B cell (primary cell): ENCODE results near the gene RBP7. TPM values are rescaled to one million over a fixed set of nuclear protein-coding genes. Genes with fewer than 3 reads are reported as not detected.
"Not testable (repeated sequence)": the region's sequence is repeated elsewhere in the genome, so short reads cannot be mapped to it uniquely, and the experiment has no call there.

Experiments used
- ATAC-seq: fragments of 200-7000 bp; cut with Tn5 transposase; one replicate; pipeline ENCODE4 v1.10.0; 2021; ENCODE audit warnings: low read depth, mild to moderate bottlenecking, moderate number of reproducible peaks, moderate library complexity
- CTCF ChIA-PET: fragments of 350-600 bp; sonication (Branson Sonifier 250); formaldehyde crosslinking; loops from one replicate; lab custom pipeline; 2021; ENCODE audit warnings: antibody characterized with exemption, inconsistent platforms; lab: Charles Lee
- POLR2A ChIA-PET: fragments of 350-600 bp; sonication (Branson Sonifier 250); formaldehyde crosslinking; loops from one replicate; lab custom pipeline; 2021; ENCODE audit warnings: antibody characterized with exemption; lab: Charles Lee
- DNase-seq: peaks from one replicate; pipeline ENCODE4 v3.0.0; 2013
- H2AFZ ChIP-seq: 2 replicates; pipeline ENCODE4 v1.6.1; 2012; ENCODE audit warnings: mild to moderate bottlenecking, low read depth, low read length; ENCODE audit not compliant: insufficient read depth, poor library complexity, severe bottlenecking
- H3K27ac ChIP-seq, 2 donors: 1 replicate in 1 of 2; 2 replicates in 1 of 2; pipeline ENCODE4 v1.5.1; 2012 to 2013; ENCODE audit warnings: low read length in 2 of 2, mild to moderate bottlenecking in 2 of 2, moderate library complexity in 1 of 2
- H3K27me3 ChIP-seq, 4 experiments: fragments of 200-600 bp in 1 of 4; sonication (generic) in 1 of 4; replicated peaks in 1 of 4; 1 replicate in 2 of 4; 2 replicates in 2 of 4; pipeline versions ENCODE4 v1.6.1 to v1.7.0; 2013 to 2016; ENCODE audit warnings: low read length in 3 of 4, mild to moderate bottlenecking in 2 of 4, mixed read lengths in 1 of 4, moderate library complexity in 1 of 4; ENCODE audit not compliant: insufficient read depth in 4 of 4, control insufficient read depth in 3 of 4; ENCODE audit errors: control extremely low read depth in 1 of 4
- H3K36me3 ChIP-seq, 2 experiments: replicated peaks in 1 of 2; 1 replicate in 1 of 2; 2 replicates in 1 of 2; pipeline versions ENCODE4 v1.6.1 to v1.7.1; 2013; ENCODE audit warnings: low read length in 1 of 2; ENCODE audit not compliant: insufficient read depth in 2 of 2, control insufficient read depth in 1 of 2; ENCODE audit errors: control extremely low read depth in 1 of 2, extremely low read depth in 1 of 2
- H3K4me1 ChIP-seq, 2 donors: fragments of 200-600 bp in 1 of 2; sonication (generic) in 1 of 2; 1 replicate in 1 of 2; 2 replicates in 1 of 2; pipeline versions ENCODE4 v1.5.1 to v1.6.1; 2013 to 2017; ENCODE audit warnings: low read length in 2 of 2; ENCODE audit not compliant: control insufficient read depth in 2 of 2, insufficient read depth in 2 of 2
- H3K4me2 ChIP-seq: replicated peaks from 2 replicates; pipeline ENCODE3; 2012; ENCODE audit warnings: mild to moderate bottlenecking, low read depth, low read length; ENCODE audit not compliant: poor library complexity, severe bottlenecking
- H3K4me3 ChIP-seq, 5 experiments: fragments of 200-600 bp in 1 of 5; sonication (generic) in 1 of 5; 1 replicate in 3 of 5; 2 replicates in 2 of 5; pipeline versions ENCODE4 v1.5.1 to v1.7.0; 2011 to 2016; ENCODE audit warnings: low read length in 4 of 5, mild to moderate bottlenecking in 4 of 5, low read depth in 2 of 5, control low read depth in 1 of 5, moderate library complexity in 1 of 5; ENCODE audit not compliant: insufficient read depth in 1 of 5; ENCODE audit errors: control extremely low read depth in 1 of 5, extremely low read depth in 1 of 5
- H3K79me2 ChIP-seq: fragments of 200-600 bp; sonication (generic); one replicate; pipeline ENCODE4 v1.6.0; 2016; ENCODE audit warnings: low read length; ENCODE audit not compliant: control insufficient read depth, insufficient read depth
- H3K9ac ChIP-seq: fragments of 200-600 bp; sonication (generic); 2 replicates; pipeline ENCODE4 v1.6.1; 2017; ENCODE audit warnings: mild to moderate bottlenecking, low read length, moderate library complexity
- H3K9me3 ChIP-seq, 3 donors: one replicate each; pipeline versions ENCODE4 v1.6.1 to v1.7.1; 2013; ENCODE audit warnings: low read length in 2 of 3; ENCODE audit not compliant: control insufficient read depth in 2 of 3, insufficient read depth in 1 of 3; ENCODE audit errors: control extremely low read depth in 1 of 3
- H4K20me1 ChIP-seq: 2 replicates; pipeline ENCODE4 v1.6.0; 2012; ENCODE audit warnings: mild to moderate bottlenecking, low read length; ENCODE audit not compliant: insufficient read depth, control insufficient read depth, poor library complexity, severe bottlenecking
- H3K27ac Mint-ChIP-seq: one replicate; pipeline ENCODE4 v1.8.0; 2021; ENCODE audit warnings: mixed read lengths
- H3K27me3 Mint-ChIP-seq: one replicate; pipeline ENCODE4 v1.8.0; 2021; ENCODE audit warnings: mixed read lengths
- H3K4me1 Mint-ChIP-seq: one replicate; pipeline ENCODE4 v1.8.0; 2021; ENCODE audit warnings: mixed read lengths
- H3K4me3 Mint-ChIP-seq: one replicate; pipeline ENCODE4 v1.8.0; 2021; ENCODE audit warnings: mixed read lengths
- H3K9me3 Mint-ChIP-seq: one replicate; pipeline ENCODE4 v1.8.0; 2022; ENCODE audit warnings: mixed read lengths; ENCODE audit not compliant: insufficient read depth
- EZH2 ChIP-seq: IDR thresholded peaks from 2 replicates; pipeline ENCODE4 v1.6.1; 2012; ENCODE audit warnings: borderline replicate concordance, low read depth, mild to moderate bottlenecking, moderate library complexity, low read length; ENCODE audit not compliant: insufficient read depth, poor library complexity, severe bottlenecking
- WGBS: methylation state at CpG from one replicate; pipeline ENCODE4 v1.1.5; 2013; ENCODE audit warnings: missing lambda C conversion rate; ENCODE audit not compliant: insufficient coverage; 5-methylcytosine and 5-hydroxymethylcytosine counted together
- intact Hi-C: fragments of 100-400 bp; cut with micrococcal nuclease; formaldehyde crosslinking; loops from one replicate; pipeline ENCODE4 v1.10.0; 2022
- polyA plus RNA-seq: library from polyadenylated mRNA; depleted of rRNA; stranded (reverse); fragments of >200 nt; gene quantifications from 2 replicates; pipeline ENCODE4 v1.2.3, GENCODE V29; 2012
- total RNA-seq, 2 donors: library from RNA; stranded (reverse); fragments of 120-200 nt in 1 of 2; gene quantifications; 1 replicate in 1 of 2; 2 replicates in 1 of 2; pipeline versions ENCODE4 v1.2.3 to v1.2.4, GENCODE V29; 2013 to 2022
- TF ChIP-seq, protein P1 (sequence below): fragments of 200-600 bp; IDR thresholded peaks from one replicate; pipeline ENCODE4 v1.8.0; 2022; ENCODE audit warnings: antibody characterized with exemption, mild to moderate bottlenecking

Gene RBP7
- total and polyA plus RNA-seq, 2 donors (not counting 1 experiment from before 2014, with no cell fraction given) = 0.40 TPM; not detected in 1

DNA sequence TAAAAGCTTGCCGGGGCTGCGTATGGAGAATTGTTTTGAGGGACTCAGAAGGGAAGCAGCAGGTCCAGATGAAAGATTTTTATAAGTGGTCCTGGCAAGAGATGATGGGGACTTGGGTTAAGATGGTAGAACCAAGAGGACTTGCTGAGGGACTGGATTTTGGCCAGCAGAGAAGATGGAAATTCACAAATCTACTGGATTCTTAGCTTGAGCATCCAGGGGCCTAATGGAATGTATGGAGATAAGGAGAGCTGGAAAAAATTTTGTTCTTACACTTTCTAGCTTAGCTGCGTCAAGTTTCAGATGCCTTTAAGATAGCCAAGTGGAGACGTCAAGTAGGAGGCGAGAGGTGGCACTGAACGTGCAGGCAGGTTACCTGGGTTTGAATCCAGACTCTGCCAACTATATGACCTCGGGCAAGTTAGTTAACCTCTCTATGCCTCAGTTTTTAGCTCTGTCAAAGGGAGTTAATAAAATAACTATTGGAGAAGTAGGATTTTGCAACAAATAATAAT is 3.4 kb upstream of the RBP7 start:
- Mint-ChIP-seq H3K27me3 (peaks cover 19% of the 10 kb centered on the region), H3K27ac (no peak overlapping the region), H3K9me3 (no peaks in the 10 kb centered on the region), H3K4me1 (peaks cover 9% of the 10 kb centered on the region), H3K4me3 (no peak overlapping the region)
- Histone ChIP-seq H3K4me3 (no peak overlapping the region), H3K79me2 (no peaks in the 10 kb centered on the region), H3K4me1 (peaks cover 7 to 14% of the 10 kb centered on the region in 2 donors), H3K9me3 (peaks cover under 1 to 8% (median 2%) of the 10 kb centered on the region in 3 donors), H4K20me1 (no peaks in the 10 kb centered on the region), H3K27me3 (peaks cover 0 to 23% (median 8%) of the 10 kb centered on the region in 4 experiments), H2AFZ (no peak overlapping the region), H3K36me3 (no peaks in the 10 kb centered on the region), H3K4me2 (no peak overlapping the region), H3K27ac (no peak overlapping the region), H3K9ac (no peak overlapping the region)
- ATAC-seq = no peak
- intact Hi-C loops = no loop called here
- 98% methylated on average over 5 of the region's 7 CpGs for WGBS
- DNase-seq = no peak
- CTCF ChIA-PET = interaction anchor here (0.6 to 1.2 kb wide), 4 partner anchors 39 to 449 kb away, joined by 3 to 5 read pairs (median 3); partner anchors contain the start of genes LZIC, NMNAT1 and UBE4B
- POLR2A ChIA-PET = no interaction called here
- TF ChIP-seq, protein P1, sequence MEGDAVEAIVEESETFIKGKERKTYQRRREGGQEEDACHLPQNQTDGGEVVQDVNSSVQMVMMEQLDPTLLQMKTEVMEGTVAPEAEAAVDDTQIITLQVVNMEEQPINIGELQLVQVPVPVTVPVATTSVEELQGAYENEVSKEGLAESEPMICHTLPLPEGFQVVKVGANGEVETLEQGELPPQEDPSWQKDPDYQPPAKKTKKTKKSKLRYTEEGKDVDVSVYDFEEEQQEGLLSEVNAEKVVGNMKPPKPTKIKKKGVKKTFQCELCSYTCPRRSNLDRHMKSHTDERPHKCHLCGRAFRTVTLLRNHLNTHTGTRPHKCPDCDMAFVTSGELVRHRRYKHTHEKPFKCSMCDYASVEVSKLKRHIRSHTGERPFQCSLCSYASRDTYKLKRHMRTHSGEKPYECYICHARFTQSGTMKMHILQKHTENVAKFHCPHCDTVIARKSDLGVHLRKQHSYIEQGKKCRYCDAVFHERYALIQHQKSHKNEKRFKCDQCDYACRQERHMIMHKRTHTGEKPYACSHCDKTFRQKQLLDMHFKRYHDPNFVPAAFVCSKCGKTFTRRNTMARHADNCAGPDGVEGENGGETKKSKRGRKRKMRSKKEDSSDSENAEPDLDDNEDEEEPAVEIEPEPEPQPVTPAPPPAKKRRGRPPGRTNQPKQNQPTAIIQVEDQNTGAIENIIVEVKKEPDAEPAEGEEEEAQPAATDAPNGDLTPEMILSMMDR = no peak
- TF ChIP-seq EZH2 = no peak

GRCh38 chr1:10001016-10001665 is 4.1 kb downstream of the RBP7 start:
- ATAC-seq = no peak
- no peak overlapping the region for H3K4me2 ChIP-seq
- no peaks in the 10 kb centered on the region for H3K36me3 ChIP-seq
- POLR2A ChIA-PET = no interaction called here
- no peak overlapping the region for H3K27ac ChIP-seq
- H3K27me3 ChIP-seq = peaks cover 0 to 44% (median 10%) of the 10 kb centered on the region in 4 experiments
- H4K20me1 ChIP-seq = no peaks in the 10 kb centered on the region
- CTCF ChIA-PET = no interaction called here
- Mint-ChIP-seq H3K4me3 (no peak overlapping the region), H3K4me1 (peaks cover 11% of the 10 kb centered on the region), H3K27ac (no peak overlapping the region), H3K27me3 (peaks cover 28% of the 10 kb centered on the region), H3K9me3 (no peaks in the 10 kb centered on the region)
- H3K9ac ChIP-seq = no peak overlapping the region
- no peak for DNase-seq
- no peak overlapping the region for H2AFZ ChIP-seq
- intact Hi-C loops = no loop called here
- no peaks in the 10 kb centered on the region for H3K79me2 ChIP-seq
- peaks cover 3 to 24% (median 8%) of the 10 kb centered on the region in 3 donors for H3K9me3 ChIP-seq
- TF ChIP-seq, protein P1 = no peak
- TF ChIP-seq EZH2 = no peak
- 86% methylated on average over 4 of the region's 8 CpGs for WGBS
- H3K4me3 ChIP-seq = no peak overlapping the region
- H3K4me1 ChIP-seq = peaks cover 7 to 14% of the 10 kb centered on the region in 2 donors

DNA sequence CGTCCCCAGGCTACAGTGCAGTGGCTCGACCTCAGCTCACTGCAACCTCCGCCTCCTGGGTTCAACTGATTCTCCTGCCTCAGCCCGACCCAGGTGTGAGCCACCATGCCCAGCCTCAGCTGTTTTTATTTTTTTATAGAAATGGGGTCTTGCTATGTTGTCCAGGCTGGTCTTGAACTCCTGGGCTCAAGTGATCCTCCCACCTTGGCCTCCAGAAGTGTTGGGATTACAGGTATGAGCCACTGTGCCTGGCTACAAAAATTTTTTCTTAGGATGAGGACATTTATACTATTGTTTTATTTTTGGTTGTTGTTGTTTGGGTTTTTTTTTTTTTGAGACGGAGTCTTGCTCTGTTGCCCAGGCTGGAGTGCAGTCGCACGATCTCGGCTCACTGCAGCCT is 8.2 kb downstream of the RBP7 start:
- H3K27me3 ChIP-seq = peaks cover 0 to 15% (median 0%) of the 10 kb centered on the region in 4 experiments
- ATAC-seq, H3K27ac Mint-ChIP-seq, H3K79me2 ChIP-seq, H3K9ac ChIP-seq, H3K4me3 ChIP-seq, POLR2A ChIA-PET, DNase-seq, H3K4me2 ChIP-seq, H3K4me3 Mint-ChIP-seq, H3K36me3 ChIP-seq, H3K4me1 ChIP-seq, H3K4me1 Mint-ChIP-seq, H4K20me1 ChIP-seq, intact Hi-C loops, H3K27ac ChIP-seq, H3K9me3 ChIP-seq, H2AFZ ChIP-seq, H3K9me3 Mint-ChIP-seq: not testable (repeated sequence)
- 96% methylated on average over 4 of the region's 8 CpGs for WGBS
- peaks cover 11% of the 10 kb centered on the region for H3K27me3 Mint-ChIP-seq
- CTCF ChIA-PET = interaction anchor here (0.6 to 1.6 kb wide), 2 partner anchors 25 to 55 kb away, joined by 4 to 5 read pairs; no protein-coding TSS in a partner anchor
